PC-9 (cell line): ENCODE results near the gene UST. TPM values are rescaled to one million over a fixed set of nuclear protein-coding genes. Genes with fewer than 3 reads are reported as not detected.
A peak's percentile ranks its signal among the peaks of the same experiment; 100 is the strongest.

Source experiments
- BruUV-seq: library from RNA; stranded (reverse); fragments of 400-500 nt; replicated peaks from 2 replicates; lab custom pipeline; 2021; lab: Mats Ljungman, UMichigan
- CTCF ChIA-PET: fragments of 300-600 bp; sonication (Branson Sonifier 250); formaldehyde crosslinking; loops from one replicate; lab custom pipeline; 2022; ENCODE audit warnings: antibody characterized with exemption; lab: Charles Lee
- POLR2A ChIA-PET: fragments of 300-600 bp; sonication (Branson Sonifier 250); formaldehyde crosslinking; loops from one replicate; lab custom pipeline; 2022; ENCODE audit warnings: antibody characterized with exemption; ENCODE audit not compliant: unreplicated experiment; lab: Charles Lee
- DNase-seq, 2 experiments: peaks; one replicate each; pipeline versions ENCODE4 v3.0.0 to v3.0.0-alpha.2; 2015 to 2022; ENCODE audit warnings: mixed read lengths in 1 of 2
- H2AFZ ChIP-seq: fragments of 200-600 bp; sonication (generic); 2 replicates; pipeline ENCODE4 v1.8.1; 2017; ENCODE audit warnings: antibody characterized with exemption
- H3F3A ChIP-seq: fragments of 200-600 bp; sonication (generic); 2 replicates; pipeline ENCODE4 v1.8.1; 2017; ENCODE audit warnings: antibody characterized with exemption, mild to moderate bottlenecking, low read depth; ENCODE audit not compliant: insufficient read depth
- H3K27ac ChIP-seq: fragments of 200-600 bp; sonication (generic); 2 replicates; pipeline ENCODE4 v1.6.1; 2016; ENCODE audit warnings: mixed run types
- H3K27me3 ChIP-seq: fragments of 200-600 bp; sonication (generic); 2 replicates; pipeline ENCODE4 v1.6.1; 2016; ENCODE audit warnings: low read depth, mixed run types; ENCODE audit not compliant: insufficient read depth
- H3K36me3 ChIP-seq: fragments of 200-600 bp; sonication (generic); 2 replicates; pipeline ENCODE4 v1.6.1; 2016; ENCODE audit warnings: low read depth, mixed run types
- H3K4me1 ChIP-seq: fragments of 200-600 bp; sonication (generic); replicated peaks from 2 replicates; pipeline ENCODE4 v1.6.1; 2016; ENCODE audit warnings: mixed run types; ENCODE audit not compliant: insufficient read depth
- H3K4me2 ChIP-seq: fragments of 200-600 bp; sonication (generic); 2 replicates; pipeline ENCODE4 v1.6.1; 2017; ENCODE audit warnings: mixed run types
- H3K4me3 ChIP-seq: fragments of 200-600 bp; sonication (generic); 2 replicates; pipeline ENCODE4 v1.6.1; 2016; ENCODE audit warnings: mixed run types
- H3K79me2 ChIP-seq: fragments of 200-600 bp; sonication (generic); 2 replicates; pipeline ENCODE4 v1.6.1; 2017; ENCODE audit warnings: low read depth, mixed run types
- H3K9me2 ChIP-seq: fragments of 200-600 bp; sonication (generic); 2 replicates; pipeline ENCODE4 v1.8.1; 2017; ENCODE audit warnings: mild to moderate bottlenecking; ENCODE audit not compliant: insufficient read depth
- H3K9me3 ChIP-seq: fragments of 200-600 bp; sonication (generic); 2 replicates; pipeline ENCODE4 v1.8.1; 2016; ENCODE audit warnings: low read depth; ENCODE audit not compliant: insufficient read depth
- H4K20me1 ChIP-seq: fragments of 200-600 bp; sonication (generic); 2 replicates; pipeline ENCODE4 v1.8.1; 2017; ENCODE audit not compliant: insufficient read depth
- CTCF ChIP-seq: fragments of 200-600 bp; sonication (generic); conservative IDR thresholded peaks from 2 replicates; pipeline ENCODE4 v1.6.1; 2017; ENCODE audit warnings: mixed run types, antibody characterized with exemption, mild to moderate bottlenecking, moderate library complexity
- EZH2 ChIP-seq: fragments of 200-600 bp; sonication (generic); IDR thresholded peaks from 2 replicates; pipeline ENCODE4 v1.8.0; 2017; ENCODE audit warnings: antibody characterized with exemption, low read depth
- intact Hi-C: fragments of 100-400 bp; cut with micrococcal nuclease; formaldehyde crosslinking; loops from one replicate; pipeline ENCODE4 v1.10.0; 2022; ENCODE audit not compliant: unreplicated experiment
- total RNA-seq: library from RNA; stranded (reverse); gene quantifications from 2 replicates; pipeline ENCODE4 v1.2.3, GENCODE V29; 2021

The UST gene
- total RNA-seq, 1 experiment from 2014 or later: 4.2 TPM

- no TSS peak for BruUV-seq
- H3F3A ChIP-seq: no peaks in the 10 kb centered on the region; the same call in 1 of the 2 replicates
- DNase-seq: no peak
- intact Hi-C loops: no loop called here
- H3K9me2 ChIP-seq: no peaks in the 10 kb centered on the region
- no peaks in the 10 kb centered on the region for H4K20me1 ChIP-seq
- POLR2A ChIA-PET: interaction anchor here (0.7 kb wide), 1 partner anchor 1054 kb away, joined by 3 read pairs; the partner anchor contains the start of gene RAET1L
- no peaks in the 10 kb centered on the region for H3K4me1 ChIP-seq
- H3K27ac ChIP-seq: no peak overlapping the region
- H3K9me3 ChIP-seq: no peaks in the 10 kb centered on the region
- 0 out of 2 replicates have a peak, but pooled peaks cover 6% of the 10 kb centered on the region for H3K27me3 ChIP-seq
- H3K36me3 ChIP-seq: no peaks in the 10 kb centered on the region
- TF ChIP-seq CTCF (no peak), EZH2 (no peak)
- H2AFZ ChIP-seq: no peak overlapping the region
- CTCF ChIA-PET: no interaction called here
- H3K4me2 ChIP-seq: no peak overlapping the region
- no peak overlapping the region for H3K4me3 ChIP-seq
- no peaks in the 10 kb centered on the region for H3K79me2 ChIP-seq
Observed at GRCh38 chr6:148971031-148971927, 224.4 kb downstream of the UST start.

GRCh38 chr6:148972481-148972880 lies 225.7 kb downstream of the UST start:
- H4K20me1 ChIP-seq: no peaks in the 10 kb centered on the region
- TF ChIP-seq EZH2 (no peak), CTCF (no peak)
- no peaks in the 10 kb centered on the region for H3K4me1 ChIP-seq
- H3K9me2 ChIP-seq: no peaks in the 10 kb centered on the region
- H3K4me2 ChIP-seq: peak overlapping the region; percentile 25; the same call in 1 of the 2 replicates
- H3K27ac ChIP-seq: no peak overlapping the region
- no peaks in the 10 kb centered on the region for H3K9me3 ChIP-seq
- H3K36me3 ChIP-seq: no peaks in the 10 kb centered on the region
- H3K4me3 ChIP-seq: no peak overlapping the region
- intact Hi-C loops: no loop called here
- no peak overlapping the region for H2AFZ ChIP-seq
- CTCF ChIA-PET: interaction anchor here (0.5 to 1.2 kb wide), 3 partner anchors 31 to 461 kb away, joined by 3 to 10 read pairs (median 3); no protein-coding TSS in a partner anchor
- no peaks in the 10 kb centered on the region for H3K79me2 ChIP-seq
- DNase-seq: peak; percentile 66 to 69
- 0 out of 2 replicates have a peak, but pooled peaks cover 6% of the 10 kb centered on the region for H3K27me3 ChIP-seq
- H3F3A ChIP-seq: no peaks in the 10 kb centered on the region; the same call in 1 of the 2 replicates
- no TSS peak for BruUV-seq
- POLR2A ChIA-PET: no interaction called here

- H3K9me3 ChIP-seq: no peaks in the 10 kb centered on the region
- H3K79me2 ChIP-seq: no peaks in the 10 kb centered on the region
- no peaks in the 10 kb centered on the region for H3K9me2 ChIP-seq
- no peaks in the 10 kb centered on the region for H3K36me3 ChIP-seq
- no peak for DNase-seq
- ChIA-PET POLR2A (interaction anchor here (0.5 kb wide), 1 partner anchor 485 kb away, joined by 19 read pairs; no protein-coding TSS in a partner anchor), CTCF (interaction anchor here (0.7 kb wide), 1 partner anchor 413 kb away, joined by 3 read pairs; no protein-coding TSS in a partner anchor)
- no peak overlapping the region for H3K4me3 ChIP-seq
- H4K20me1 ChIP-seq: no peaks in the 10 kb centered on the region
- no peaks in the 10 kb centered on the region for H3K4me1 ChIP-seq
- H3F3A ChIP-seq: no peaks in the 10 kb centered on the region; the same call in 1 of the 2 replicates
- no TSS peak for BruUV-seq
- no peak overlapping the region for H3K27ac ChIP-seq
- H3K27me3 ChIP-seq: 0 out of 2 replicates have a peak, but pooled peaks cover 6% of the 10 kb centered on the region
- no peak overlapping the region for H2AFZ ChIP-seq
- TF ChIP-seq EZH2: no peak
- peak; percentile 64 for TF ChIP-seq CTCF
- intact Hi-C loops: no loop called here
- H3K4me2 ChIP-seq: no peak overlapping the region
Observed at GRCh38 chr6:148973538-148974208, 226.8 kb downstream of the UST start.
